ENCODE measurements around the gene CEBPA. TPM values are rescaled to one million over a fixed set of nuclear protein-coding genes. Genes with fewer than 3 reads are reported as not detected.

Gene CEBPA
- polyA plus RNA-seq, 3 donors: 17.9 to 76.3 (median 47.5) TPM

- WGBS (ENCODE audit: insufficient coverage): 15% methylated on average over 6 of the region's 6 CpGs
Measured at GRCh38 chr19:33259539-33259938, 42.8 kb downstream of the CEBPA start.

GRCh38 chr19:33257828-33258227 lies 44.5 kb downstream of the CEBPA start:
- peaks cover 0 to 5% (median 2%) of the 10 kb centered on the region in 7 donors for H3K9me3 Mint-ChIP-seq
- WGBS (ENCODE audit: insufficient coverage): no CpG with 5 or more reads among the region's 2 CpGs
- TF ChIP-seq CTCF (IDR thresholded peaks at IDR 0.05): no peak
- H3K27me3 Mint-ChIP-seq (ENCODE audit: low read depth in 3 of 3): peaks cover 0 to 2% (median 0%) of the 10 kb centered on the region in 3 donors
- Histone ChIP-seq H3K9me3 (replicated peaks in 1 of 2; ENCODE audit: control insufficient read depth in 1 of 2, insufficient read depth in 1 of 2, low read length in 2 of 2) (peaks cover 0 to 4% of the 10 kb centered on the region in 2 donors), H3K27me3 (ENCODE audit: control insufficient read depth in 2 of 2, insufficient read depth in 2 of 2, low read length in 2 of 2) (no peaks in the 10 kb centered on the region), H3K4me1 (ENCODE audit: control insufficient read depth in 1 of 2, insufficient read depth in 2 of 2, low read length in 2 of 2) (peaks cover 59 to 60% of the 10 kb centered on the region in 2 donors), H3K79me2 (ENCODE audit: insufficient read depth, low read length) (no peaks in the 10 kb centered on the region), H3K9ac (ENCODE audit: insufficient read depth, low read length, poor library complexity, severe bottlenecking) (no peak overlapping the region), H3K4me2 (replicated peaks; ENCODE audit: extremely low read depth, low read length, poor library complexity, severe bottlenecking) (no peak overlapping the region), H3K27ac (ENCODE audit: low read depth in 1 of 2, low read length in 2 of 2) (no peak overlapping the region), H4K20me1 (ENCODE audit: insufficient read depth, low read length) (no peaks in the 10 kb centered on the region), H3K4me3 (replicated peaks in 1 of 3; ENCODE audit: low read depth in 2 of 3, low read length in 3 of 3) (no peak overlapping the region), H3K36me3 (replicated peaks in 1 of 2; ENCODE audit: control insufficient read depth in 1 of 2, insufficient read depth in 2 of 2, low read length in 2 of 2) (no peaks in the 10 kb centered on the region), H2AFZ (ENCODE audit: insufficient read depth, low read depth, low read length, poor library complexity, severe bottlenecking) (no peak overlapping the region)
- no peak for DNase-seq
- intact Hi-C loops (cut with micrococcal nuclease): no loop called here
- H3K36me3 Mint-ChIP-seq: no peaks in the 10 kb centered on the region
- no peak overlapping the region for H3K27ac Mint-ChIP-seq
- no peak overlapping the region for H3K4me3 Mint-ChIP-seq
- H3K4me1 Mint-ChIP-seq: peaks cover 55% of the 10 kb centered on the region

More at GRCh38 chr19:33259539-33259938, 42.8 kb downstream of the CEBPA start:
- H3K4me3 ChIP-seq (replicated peaks in 1 of 3; ENCODE audit: low read depth in 2 of 3, low read length in 3 of 3): peak overlapping the region in 1 of 3 experiments; percentile 67
- intact Hi-C loops (cut with micrococcal nuclease): no loop called here
- H4K20me1 ChIP-seq (ENCODE audit: insufficient read depth, low read length): no peaks in the 10 kb centered on the region
- H2AFZ ChIP-seq (ENCODE audit: insufficient read depth, low read depth, low read length, poor library complexity, severe bottlenecking): peak overlapping the region; percentile 26
- no peaks in the 10 kb centered on the region for H3K79me2 ChIP-seq (ENCODE audit: insufficient read depth, low read length)
- TF ChIP-seq CTCF (IDR thresholded peaks at IDR 0.05): no peak
- H3K4me1 ChIP-seq (ENCODE audit: control insufficient read depth in 1 of 2, insufficient read depth in 2 of 2, low read length in 2 of 2): peaks cover 50 to 55% of the 10 kb centered on the region in 2 donors
- H3K9me3 ChIP-seq (replicated peaks in 1 of 2; ENCODE audit: control insufficient read depth in 1 of 2, insufficient read depth in 1 of 2, low read length in 2 of 2): peaks cover 0 to 4% of the 10 kb centered on the region in 2 donors
- no peaks in the 10 kb centered on the region for H3K27me3 ChIP-seq (ENCODE audit: control insufficient read depth in 2 of 2, insufficient read depth in 2 of 2, low read length in 2 of 2)
- peak overlapping the region; percentile 75 to 89 for H3K27ac ChIP-seq (ENCODE audit: low read depth in 1 of 2, low read length in 2 of 2)
- Mint-ChIP-seq H3K4me1 (peaks cover 52% of the 10 kb centered on the region), H3K4me3 (peak overlapping the region; percentile 45 to 86), H3K27me3 (ENCODE audit: low read depth in 3 of 3) (peaks cover 0 to 3% (median 0%) of the 10 kb centered on the region in 3 donors), H3K9me3 (peaks cover 0 to 5% (median 2%) of the 10 kb centered on the region in 7 donors), H3K36me3 (peaks cover 0 to under 1% of the 10 kb centered on the region in 2 donors), H3K27ac (peak overlapping the region; percentile 74 to 96 (median 88))
- H3K9ac ChIP-seq (ENCODE audit: insufficient read depth, low read length, poor library complexity, severe bottlenecking): no peak overlapping the region
- peak; percentile 69 to 92 (median 89) for DNase-seq
- H3K36me3 ChIP-seq (replicated peaks in 1 of 2; ENCODE audit: control insufficient read depth in 1 of 2, insufficient read depth in 2 of 2, low read length in 2 of 2): no peaks in the 10 kb centered on the region
- peak overlapping the region; percentile 78 for H3K4me2 ChIP-seq (replicated peaks; ENCODE audit: extremely low read depth, low read length, poor library complexity, severe bottlenecking)
